NOMO-1 treated with DMSO at 0.1 percent for 48 hours (cell line): Measurements from ENCODE around the gene DNER.

Source experiments
- DNase-seq: peaks from one replicate; lab custom pipeline; 2025; ENCODE audit not compliant: unreplicated experiment; lab: John Stamatoyannopoulos, UW

Gene DNER

GRCh38 chr2:229674830-229675530 is 39.4 kb downstream of the DNER start:
- no peak for DNase-seq

- DNase-seq, result no peak
These were observed 40.7 kb downstream of the DNER start for GRCh38 chr2:229673676-229674075.

- DNase-seq, result no peak
These were observed 42.3 kb downstream of the DNER start for GRCh38 chr2:229672021-229672420.

- DNase-seq, result no peak
These were observed 44.5 kb downstream of the DNER start for GRCh38 chr2:229669841-229670240.

GRCh38 chr2:229666811-229667210 is 47.5 kb downstream of the DNER start:
- no peak for DNase-seq

GRCh38 chr2:229665158-229665557 is 49.2 kb downstream of the DNER start:
- no peak for DNase-seq

- DNase-seq, result no peak
These were observed 52.9 kb downstream of the DNER start for GRCh38 chr2:229661478-229661877.

- DNase-seq, result no peak
These were observed 53.4 kb downstream of the DNER start for GRCh38 chr2:229660951-229661350.

GRCh38 chr2:229660391-229660790 is 54.0 kb downstream of the DNER start:
- DNase-seq, result peak; percentile 65

- no peak for DNase-seq
These were observed 56.4 kb downstream of the DNER start for GRCh38 chr2:229658004-229658403.

GRCh38 chr2:229654437-229654836 is 59.9 kb downstream of the DNER start:
- no peak for DNase-seq

GRCh38 chr2:229653531-229653930 is 60.8 kb downstream of the DNER start:
- no peak for DNase-seq

GRCh38 chr2:229652796-229653195 is 61.6 kb downstream of the DNER start:
- no peak for DNase-seq

GRCh38 chr2:229650901-229651300 is 63.5 kb downstream of the DNER start:
- no peak for DNase-seq

- DNase-seq, result no peak
These were observed 64.3 kb downstream of the DNER start for GRCh38 chr2:229650059-229650458.

GRCh38 chr2:229646186-229646723 is 68.1 kb downstream of the DNER start:
- DNase-seq, result no peak

GRCh38 chr2:229642371-229642770 is 72.0 kb downstream of the DNER start:
- no peak for DNase-seq

- no peak for DNase-seq
These were observed 72.7 kb downstream of the DNER start for GRCh38 chr2:229641676-229642075.

- DNase-seq, result no peak
These were observed 73.7 kb downstream of the DNER start for GRCh38 chr2:229640636-229641035.

- DNase-seq, result no peak
These were observed 77.8 kb downstream of the DNER start for GRCh38 chr2:229636571-229636970.

- DNase-seq, result no peak
These were observed 79.0 kb downstream of the DNER start for GRCh38 chr2:229635371-229635680.

- no peak for DNase-seq
These were observed 79.6 kb downstream of the DNER start for GRCh38 chr2:229634601-229635370.
